Stimulated activated CD8-positive, alpha-beta memory T cell treated with anti-CD3 and anti-CD28 coated beads, Interleukin-2, amount 100 ng/mL, for 1 hour (primary cell): ENCODE data around the gene GOLGA6C.
"Not testable (repeated sequence)": the region's sequence is repeated elsewhere in the genome, so short reads cannot be mapped to it uniquely, and the experiment has no call there.

Experiments
- DNase-seq, 2 donors: peaks; one replicate each; pipeline ENCODE4 v3.0.0-alpha.2; 2020; ENCODE audit warnings: low read depth in 2 of 2

The GOLGA6C gene

GRCh38 chr15:75314552-75315290, 56.6 kb downstream of the GOLGA6C start:
- DNase-seq, result no peak

GRCh38 chr15:75319231-75319897, 61.2 kb downstream of the GOLGA6C start:
- not testable (repeated sequence) for DNase-seq
